GM12873 (cell line): Measurements from ENCODE around the gene ZCRB1.

Experiments used
- CTCF ChIP-seq: IDR thresholded peaks from 2 replicates; pipeline ENCODE4 v1.5.1; 2012; ENCODE audit warnings: low read depth, mild to moderate bottlenecking, moderate library complexity, low read length, control low read depth; ENCODE audit not compliant: insufficient read depth; ENCODE audit errors: missing control alignments

The ZCRB1 gene

DNA sequence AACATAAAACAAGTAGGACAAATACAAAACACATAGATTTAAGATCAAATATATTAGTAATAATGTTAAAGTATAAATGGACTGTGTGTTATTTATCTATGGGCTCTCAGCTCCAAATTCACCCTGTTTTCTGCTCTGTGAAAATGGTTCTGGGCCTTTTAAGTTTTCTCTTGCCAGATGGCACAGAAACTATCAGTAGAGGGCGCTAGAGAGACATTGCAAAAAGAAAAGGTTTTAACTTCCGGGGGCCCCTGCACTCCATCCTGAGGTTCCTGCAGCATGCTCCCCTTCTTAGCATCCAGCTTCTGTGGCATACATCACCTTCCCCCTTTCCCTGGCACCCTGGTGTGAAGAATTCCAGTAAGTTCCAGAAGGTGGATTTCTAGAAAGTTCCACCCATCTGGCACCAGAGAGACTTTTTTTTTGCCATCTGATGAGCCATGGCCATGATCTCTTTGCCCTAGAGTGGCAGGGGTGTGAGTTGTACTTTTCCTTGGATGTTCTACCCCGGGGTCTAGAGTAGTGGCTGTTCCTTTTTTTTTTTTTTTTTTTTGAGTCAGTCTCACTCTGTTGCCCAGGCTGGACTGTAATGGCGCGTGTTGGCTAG, 29.3 kb downstream of the ZCRB1 start:
- peak; percentile 67 for TF ChIP-seq CTCF

GRCh38 chr12:42291680-42292079, 34.2 kb downstream of the ZCRB1 start:
- TF ChIP-seq CTCF: no peak

DNA sequence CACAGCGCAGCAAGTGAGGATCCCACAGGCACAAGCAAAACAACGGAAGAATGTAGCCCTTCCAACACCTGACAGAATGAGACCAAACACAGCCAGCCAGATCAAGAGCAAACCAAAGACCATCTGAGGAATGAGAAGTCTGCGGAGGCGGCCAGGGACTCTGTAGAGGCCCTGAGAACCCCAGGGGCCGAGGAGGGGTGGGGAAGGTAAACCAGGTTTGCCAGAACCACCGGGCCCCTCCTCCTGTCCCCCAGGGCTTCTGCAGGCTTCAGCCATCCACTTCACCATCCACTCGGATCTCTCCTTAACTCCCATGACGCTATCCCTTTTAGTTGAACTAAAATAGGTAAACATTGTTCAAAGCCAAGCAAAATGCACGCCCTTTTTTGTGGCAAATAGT, 37.4 kb downstream of the ZCRB1 start:
- TF ChIP-seq CTCF: no peak

- no peak for TF ChIP-seq CTCF
Measured at GRCh38 chr12:42286741-42287140, 39.2 kb downstream of the ZCRB1 start.

- no peak for TF ChIP-seq CTCF
Measured at GRCh38 chr12:42285431-42285830, 40.5 kb downstream of the ZCRB1 start.

GRCh38 chr12:42284876-42285275, 41.0 kb downstream of the ZCRB1 start:
- no peak for TF ChIP-seq CTCF

DNA sequence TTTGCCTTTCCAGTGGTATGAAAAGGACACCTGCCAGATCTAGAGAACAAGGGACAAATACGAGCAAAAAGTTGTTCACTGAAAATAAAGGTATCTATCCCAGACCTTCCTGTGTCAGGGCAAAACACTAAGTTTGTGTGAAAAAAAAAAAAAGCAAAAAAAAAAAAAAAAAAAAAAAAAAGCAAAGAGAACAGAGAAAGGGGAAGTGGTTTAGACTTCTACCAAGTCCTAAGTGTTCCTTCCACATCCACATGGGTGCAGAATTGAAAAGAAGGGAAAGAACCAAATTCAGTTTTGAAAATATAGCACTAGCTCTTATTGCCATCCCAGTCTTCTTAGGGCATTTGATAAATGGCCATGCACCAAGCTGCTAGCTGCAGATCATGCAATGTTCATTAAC, 41.7 kb downstream of the ZCRB1 start:
- TF ChIP-seq CTCF: no peak
